Heart left ventricle (tissue), 16 donors: ENCODE measurements around the gene WDR70. TPM values are rescaled to one million over a fixed set of nuclear protein-coding genes. Genes with fewer than 3 reads are reported as not detected.

Source experiments
- ATAC-seq, 4 donors: fragments of 200-7000 bp; cut with Tn5 transposase; one replicate each; pipeline ENCODE4 v1.9.1; 2020 to 2022; ENCODE audit warnings: moderate library complexity in 4 of 4, mild to moderate bottlenecking in 3 of 4, moderate number of reproducible peaks in 1 of 4
- DNase-seq, 5 donors: peaks; one replicate each; pipeline ENCODE4 v3.0.0-alpha.2; 2020
- H3K27ac ChIP-seq, 12 donors: fragments of 200-600 bp; sonication (generic) in 4 of 12; one replicate each; pipeline versions ENCODE4 v1.5.0 to v1.8.0; 2016 to 2022; ENCODE audit warnings: mild to moderate bottlenecking in 2 of 12
- H3K27me3 ChIP-seq, 9 donors: fragments of 200-600 bp; sonication (generic) in 2 of 9; one replicate each; pipeline versions ENCODE4 v1.5.1 to v1.8.0; 2016 to 2022; ENCODE audit warnings: mild to moderate bottlenecking in 3 of 9
- H3K36me3 ChIP-seq, 9 donors: fragments of 200-600 bp; sonication (generic) in 2 of 9; one replicate each; pipeline versions ENCODE4 v1.5.0 to v1.8.0; 2018 to 2022; ENCODE audit warnings: mild to moderate bottlenecking in 2 of 9
- H3K4me1 ChIP-seq, 12 donors: fragments of 200-600 bp; sonication (generic) in 4 of 12; one replicate each; pipeline versions ENCODE4 v1.5.0 to v1.8.0; 2016 to 2022; ENCODE audit warnings: mild to moderate bottlenecking in 3 of 12
- H3K4me3 ChIP-seq, 12 donors: fragments of 200-600 bp; sonication (generic) in 4 of 12; one replicate each; pipeline versions ENCODE4 v1.5.0 to v1.8.0; 2017 to 2022; ENCODE audit warnings: mild to moderate bottlenecking in 9 of 12, moderate library complexity in 4 of 12
- H3K9me3 ChIP-seq, 12 donors: fragments of 200-600 bp; sonication (generic) in 4 of 12; one replicate each; pipeline versions ENCODE4 v1.5.0 to v1.8.0; 2016 to 2022; ENCODE audit warnings: mild to moderate bottlenecking in 1 of 12
- CTCF ChIP-seq, 12 donors: fragments of 200-600 bp; sonication (generic) in 4 of 12; IDR thresholded peaks; one replicate each; pipeline versions ENCODE4 v1.5.0 to v1.8.0; 2018 to 2022; ENCODE audit warnings: antibody characterized with exemption in 12 of 12, mild to moderate bottlenecking in 5 of 12
- POLR2A ChIP-seq, 2 donors: fragments of 450-650 bp; IDR thresholded peaks; one replicate each; pipeline ENCODE4 v1.6.1; 2017; ENCODE audit warnings: antibody characterized with exemption in 2 of 2, mild to moderate bottlenecking in 2 of 2, moderate library complexity in 2 of 2
- WGBS, 4 donors: extraction: QIAGEN DNeasy Blood & Tissue Kit in 2 of 4; methylation state at CpG; one replicate each; pipeline versions ENCODE4 v1.1.5 to v1.1.7; 2013 to 2018; 5-methylcytosine and 5-hydroxymethylcytosine counted together
- intact Hi-C, 10 donors: fragments of 100-400 bp; cut with DNase I; formaldehyde crosslinking; loops; one replicate each; pipeline versions ENCODE4 v1.11.1 to v1.14.2; 2022
- polyA plus RNA-seq, 2 donors: library from polyadenylated mRNA; stranded (reverse); fragments of 200-250 nt; gene quantifications; one replicate each; pipeline ENCODE4 v1.2.3, GENCODE V29; 2013
- total RNA-seq, 9 donors: library from RNA; depleted of rRNA in 2 of 9; stranded (reverse); fragments of >200 nt in 2 of 9; fragmentation: NEBNext Ultra II Directional in 3 of 9; extraction: Animal tissue kit (Norgen Biotek cat#: 25700) in 3 of 9; gene quantifications; one replicate each; pipeline versions ENCODE4 v1.1.0 to v1.2.4, GENCODE V29; 2016 to 2023
- donor health status: ischemic (EF 13 %, LVEDD 7.1; RV severe dilation, severe dysfunction).
- donor health status: healthy with polysubstance abuse.
- donor health status: DM: no; HTN: yes; CAD: no.
- donor health status: DM: no; HTN: no; CAD: no.
- donor health status: ischemic (EF 25% LVEDD 6.9; RV normal size, moderate dysfunction).
- donor health status: ischemic (EF 25% LVEDD 5.7; RV mildly dilated, moderate dysfunction).
- donor health status: healthy.
- donor health status: DM: yes; HTN: yes; CAD: no.
- donor health status: ischemic (EF 35%, LVEDD 5.7; RV mildly dilated, moderate dysfunction).
- donor health status: nonischemic (EF 11% LVEDD 7.7; RV severe dilation, severe dysfunction).
- donor health status: DM: yes; HTN: yes; CAD: no.
- donor health status: PGD.
- donor health status: ischemic (EF 29% LVEDD 5.4; RV normal size, mild dysfunction).
- donor health status: nonischemic (EF 23%, LVEDD 6.1; RV moderate dilation, normal function).

WDR70 gene
- total and polyA plus RNA-seq, 11 donors = 6.0 to 31.3 (median 13.6) TPM

- Histone ChIP-seq H3K9me3 (no peaks in the 10 kb centered on the region), H3K27ac (no peak overlapping the region), H3K4me1 (no peaks in the 10 kb centered on the region), H3K27me3 (no peaks in the 10 kb centered on the region), H3K36me3 (peaks cover 0 to 79% (median 33%) of the 10 kb centered on the region in 9 donors), H3K4me3 (no peak overlapping the region)
- ATAC-seq (no peak), DNase-seq (no peak)
- TF ChIP-seq CTCF (IDR thresholded peaks at IDR 0.05) = no peak
- TF ChIP-seq POLR2A (IDR thresholded peaks at IDR 0.05) = no peak
- WGBS, 4 donors = 85 to 92% (median 91%) methylated on average over 8 of the region's 8 CpGs
- intact Hi-C loops = no loop called here
Observed at GRCh38 chr5:37424441-37424840, 45.3 kb downstream of the WDR70 start.

GRCh38 chr5:37428044-37428443 lies 48.9 kb downstream of the WDR70 start:
- Histone ChIP-seq H3K27ac (no peak overlapping the region), H3K4me3 (no peak overlapping the region), H3K27me3 (no peaks in the 10 kb centered on the region), H3K4me1 (no peaks in the 10 kb centered on the region), H3K9me3 (no peaks in the 10 kb centered on the region), H3K36me3 (peaks cover 0 to 54% (median 16%) of the 10 kb centered on the region in 9 donors)
- 92 to 94% (median 93%) methylated on average over 1 of the region's 1 CpG for WGBS, 4 donors
- TF ChIP-seq CTCF (IDR thresholded peaks at IDR 0.05) = no peak
- no peak for TF ChIP-seq POLR2A (IDR thresholded peaks at IDR 0.05)
- intact Hi-C loops = no loop called here
- ATAC-seq (no peak), DNase-seq (no peak)

- Histone ChIP-seq H3K9me3 (no peaks in the 10 kb centered on the region), H3K36me3 (peaks cover 0 to 30% (median 10%) of the 10 kb centered on the region in 9 donors), H3K27me3 (no peaks in the 10 kb centered on the region), H3K4me3 (no peak overlapping the region), H3K27ac (no peak overlapping the region), H3K4me1 (peaks cover 0 to 3% (median 0%) of the 10 kb centered on the region in 12 donors)
- TF ChIP-seq POLR2A (IDR thresholded peaks at IDR 0.05) (no peak), CTCF (IDR thresholded peaks at IDR 0.05) (no peak)
- DNase-seq (no peak), ATAC-seq (no peak)
- intact Hi-C loops = no loop called here
Observed at GRCh38 chr5:37435261-37435660, 56.1 kb downstream of the WDR70 start.

- 88 to 92% (median 91%) methylated on average over 3 of the region's 3 CpGs for WGBS, 4 donors
Observed at GRCh38 chr5:37436146-37436934, 57.2 kb downstream of the WDR70 start.

More at GRCh38 chr5:37436146-37436934, 57.2 kb downstream of the WDR70 start:
- H3K27me3 ChIP-seq = no peaks in the 10 kb centered on the region
- DNase-seq (no peak), ATAC-seq (no peak)
- H3K36me3 ChIP-seq = peaks cover 0 to 31% (median 8%) of the 10 kb centered on the region in 9 donors
- no peak overlapping the region for H3K4me3 ChIP-seq
- TF ChIP-seq CTCF (IDR thresholded peaks at IDR 0.05) (no peak), POLR2A (IDR thresholded peaks at IDR 0.05) (no peak)
- H3K27ac ChIP-seq = no peak overlapping the region
- no peaks in the 10 kb centered on the region for H3K9me3 ChIP-seq
- H3K4me1 ChIP-seq = peaks cover 0 to 3% (median 0%) of the 10 kb centered on the region in 12 donors
- intact Hi-C loops = no loop called here
